WERI-Rb-1 (cell line): ENCODE measurements around the gene THNSL1.

Experiments
- DNase-seq: peaks from one replicate; pipeline ENCODE4 v3.0.0-alpha.2; 2020
- H3K27ac ChIP-seq: fragments of 250-450 bp; sonication (Bioruptor Pico); 2 replicates; pipeline ENCODE4 v1.5.1; 2020; ENCODE audit warnings: mild to moderate bottlenecking, moderate library complexity
- H3K27me3 ChIP-seq: fragments of 250-450 bp; sonication (Bioruptor Pico); 2 replicates; pipeline ENCODE4 v1.5.1; 2021; ENCODE audit warnings: mild to moderate bottlenecking, low read depth, moderate library complexity; ENCODE audit not compliant: insufficient read depth, severe bottlenecking
- H3K36me3 ChIP-seq: fragments of 250-450 bp; sonication (Bioruptor Pico); 2 replicates; pipeline ENCODE4 v1.5.1; 2020; ENCODE audit warnings: mild to moderate bottlenecking, moderate library complexity
- H3K4me3 ChIP-seq: 2 replicates; pipeline ENCODE4 v1.5.1; 2011; ENCODE audit warnings: low read depth, mild to moderate bottlenecking, control low read depth, low read length
- H3K9me3 ChIP-seq: fragments of 250-450 bp; sonication (Bioruptor Pico); 2 replicates; pipeline ENCODE4 v1.5.1; 2021; ENCODE audit warnings: mild to moderate bottlenecking, moderate library complexity; ENCODE audit not compliant: severe bottlenecking
- TF ChIP-seq, protein P1 (sequence below): IDR thresholded peaks from 2 replicates; pipeline ENCODE4 v1.5.1; 2011; ENCODE audit warnings: low read depth, mild to moderate bottlenecking, control low read depth, inconsistent platforms, low read length

Gene THNSL1

DNA sequence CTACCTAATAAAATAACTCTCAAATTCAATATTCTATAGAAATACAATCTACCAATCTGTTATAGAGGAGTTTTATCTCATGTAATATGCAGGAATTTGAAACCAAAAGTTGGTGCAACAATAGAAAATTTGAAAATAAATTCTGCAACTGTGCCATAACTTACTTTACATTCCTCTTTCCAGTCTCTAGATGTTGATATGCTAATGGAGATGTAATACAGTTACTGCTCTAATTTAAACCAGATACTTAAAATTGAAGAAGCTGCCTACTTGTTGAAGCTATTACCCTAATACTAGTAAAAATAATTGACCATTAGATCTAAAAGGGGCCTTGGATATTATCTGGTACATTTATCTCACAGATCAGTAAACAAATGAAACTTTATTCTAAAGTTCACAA is 1.8 kb upstream of the THNSL1 start:
- TF ChIP-seq, protein P1, sequence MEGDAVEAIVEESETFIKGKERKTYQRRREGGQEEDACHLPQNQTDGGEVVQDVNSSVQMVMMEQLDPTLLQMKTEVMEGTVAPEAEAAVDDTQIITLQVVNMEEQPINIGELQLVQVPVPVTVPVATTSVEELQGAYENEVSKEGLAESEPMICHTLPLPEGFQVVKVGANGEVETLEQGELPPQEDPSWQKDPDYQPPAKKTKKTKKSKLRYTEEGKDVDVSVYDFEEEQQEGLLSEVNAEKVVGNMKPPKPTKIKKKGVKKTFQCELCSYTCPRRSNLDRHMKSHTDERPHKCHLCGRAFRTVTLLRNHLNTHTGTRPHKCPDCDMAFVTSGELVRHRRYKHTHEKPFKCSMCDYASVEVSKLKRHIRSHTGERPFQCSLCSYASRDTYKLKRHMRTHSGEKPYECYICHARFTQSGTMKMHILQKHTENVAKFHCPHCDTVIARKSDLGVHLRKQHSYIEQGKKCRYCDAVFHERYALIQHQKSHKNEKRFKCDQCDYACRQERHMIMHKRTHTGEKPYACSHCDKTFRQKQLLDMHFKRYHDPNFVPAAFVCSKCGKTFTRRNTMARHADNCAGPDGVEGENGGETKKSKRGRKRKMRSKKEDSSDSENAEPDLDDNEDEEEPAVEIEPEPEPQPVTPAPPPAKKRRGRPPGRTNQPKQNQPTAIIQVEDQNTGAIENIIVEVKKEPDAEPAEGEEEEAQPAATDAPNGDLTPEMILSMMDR = no peak
- DNase-seq = no peak
- Histone ChIP-seq H3K27ac (no peak overlapping the region), H3K27me3 (no peaks in the 10 kb centered on the region), H3K36me3 (no peaks in the 10 kb centered on the region), H3K9me3 (no peaks in the 10 kb centered on the region), H3K4me3 (no peak overlapping the region)

DNA sequence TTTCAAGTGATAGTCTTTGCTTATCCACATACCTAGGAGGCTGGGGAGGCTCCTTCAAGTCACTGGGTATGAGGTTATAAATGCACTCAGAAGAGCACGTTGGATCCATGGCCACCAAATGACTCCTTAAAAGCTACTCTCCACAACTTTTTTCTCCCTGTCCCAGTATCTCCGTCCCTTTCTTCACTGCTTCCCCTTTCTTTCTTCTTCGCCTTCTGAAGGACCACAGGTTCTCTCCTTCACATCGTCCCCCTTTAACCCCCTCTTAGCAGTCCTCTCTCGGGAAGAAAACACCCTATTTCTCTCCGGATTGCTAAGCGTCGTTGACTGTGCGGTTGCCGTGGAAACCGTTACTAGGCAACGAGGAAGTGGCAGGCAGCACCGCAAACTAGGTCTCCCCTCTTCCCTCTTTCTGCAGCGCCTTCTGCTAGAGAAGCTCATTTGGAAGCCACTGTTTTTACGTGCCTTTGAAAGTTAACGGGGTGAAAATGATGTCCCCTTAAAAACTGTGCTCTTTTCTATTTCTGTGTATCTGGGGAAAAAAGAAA is 510 bp upstream of the THNSL1 start, which contains the start of gene ENKUR:
Gene ENKUR (minus strand): TSS at position 331 of the 548 bp plus-strand sequence. CDS start 222 bp downstream, at position 109.
- H3K27me3 ChIP-seq = no peaks in the 10 kb centered on the region
- TF ChIP-seq, protein P1 = no peak
- no peaks in the 10 kb centered on the region for H3K9me3 ChIP-seq
- H3K36me3 ChIP-seq = no peaks in the 10 kb centered on the region
- H3K4me3 ChIP-seq = peak within 1 kb of the TSS; percentile 74
- peak within 1 kb of the TSS; percentile 93 for H3K27ac ChIP-seq
- DNase-seq = peak; percentile 83

DNA sequence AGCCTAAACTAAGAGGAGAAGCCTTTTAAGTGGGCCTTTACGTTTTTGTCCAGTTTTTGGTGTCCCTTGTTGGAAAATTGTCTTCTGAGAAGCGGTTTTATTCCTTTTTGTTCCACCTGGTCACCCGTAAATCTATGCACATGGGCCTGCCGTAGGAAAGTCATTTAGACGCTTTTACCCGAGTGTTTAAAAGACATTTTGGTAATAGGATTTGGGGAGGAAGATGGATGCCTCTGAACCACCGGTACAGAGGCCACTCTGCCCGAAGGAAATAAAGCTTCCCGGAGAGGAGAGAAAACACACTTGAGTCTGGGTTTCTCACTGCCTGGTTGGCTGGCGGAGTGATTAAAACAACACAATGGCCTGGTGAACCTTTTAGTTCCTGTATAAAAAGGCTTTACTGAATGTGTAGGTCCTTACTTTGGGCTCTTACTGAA is 760 bp downstream of the THNSL1 start:
- Histone ChIP-seq H3K27ac (peak overlapping the region; percentile 93), H3K27me3 (no peaks in the 10 kb centered on the region), H3K36me3 (no peaks in the 10 kb centered on the region), H3K9me3 (no peaks in the 10 kb centered on the region), H3K4me3 (peak overlapping the region; percentile 74)
- TF ChIP-seq, protein P1 = no peak
- peak; percentile 4 for DNase-seq

DNA sequence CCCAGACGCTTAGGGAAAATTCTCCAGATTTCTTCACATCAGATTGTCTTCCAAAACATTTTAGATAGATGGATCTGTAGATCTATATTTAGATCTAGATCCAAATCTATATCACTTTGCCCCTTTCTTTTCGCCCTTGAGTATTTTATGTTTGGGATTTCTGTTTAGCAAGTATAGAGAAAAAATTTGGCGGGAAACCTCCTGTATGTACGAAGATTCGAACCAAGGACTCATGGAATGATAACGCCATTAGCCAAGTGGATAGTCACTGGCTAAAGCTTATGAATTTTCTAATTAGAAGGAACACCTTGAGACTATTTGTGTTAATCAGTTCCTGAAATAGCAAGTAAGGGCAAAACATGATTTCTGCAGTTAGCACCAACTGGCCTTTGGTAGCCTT is 1.2 kb downstream of the THNSL1 start:
- Histone ChIP-seq H3K27me3 (no peaks in the 10 kb centered on the region), H3K4me3 (peak overlapping the region; percentile 74), H3K27ac (peak overlapping the region; percentile 93), H3K9me3 (no peaks in the 10 kb centered on the region), H3K36me3 (no peaks in the 10 kb centered on the region)
- no peak for DNase-seq
- TF ChIP-seq, protein P1 = no peak

DNA sequence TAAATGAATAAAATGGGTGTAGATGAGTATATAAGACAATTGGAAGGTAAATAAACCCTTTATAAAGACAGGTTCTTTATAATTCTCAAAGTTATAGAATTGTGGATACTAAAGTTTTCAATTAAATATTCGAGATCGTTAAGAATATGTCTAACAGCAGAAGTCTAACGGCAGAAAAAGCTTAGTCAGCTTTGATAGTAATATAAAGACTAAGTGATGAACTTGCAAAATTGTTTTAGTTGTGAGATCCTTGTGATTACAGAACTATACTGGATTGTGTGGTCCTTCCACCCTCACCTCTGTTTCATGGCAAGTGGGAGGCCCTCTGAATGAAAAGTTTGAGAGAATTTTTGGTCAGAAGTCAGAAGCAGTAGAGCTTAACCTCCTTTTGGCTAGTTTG is 2.3 kb downstream of the THNSL1 start:
- DNase-seq = no peak
- Histone ChIP-seq H3K27me3 (no peaks in the 10 kb centered on the region), H3K36me3 (no peaks in the 10 kb centered on the region), H3K9me3 (no peaks in the 10 kb centered on the region), H3K27ac (no peak overlapping the region), H3K4me3 (no peak overlapping the region)
- TF ChIP-seq, protein P1 = no peak

DNA sequence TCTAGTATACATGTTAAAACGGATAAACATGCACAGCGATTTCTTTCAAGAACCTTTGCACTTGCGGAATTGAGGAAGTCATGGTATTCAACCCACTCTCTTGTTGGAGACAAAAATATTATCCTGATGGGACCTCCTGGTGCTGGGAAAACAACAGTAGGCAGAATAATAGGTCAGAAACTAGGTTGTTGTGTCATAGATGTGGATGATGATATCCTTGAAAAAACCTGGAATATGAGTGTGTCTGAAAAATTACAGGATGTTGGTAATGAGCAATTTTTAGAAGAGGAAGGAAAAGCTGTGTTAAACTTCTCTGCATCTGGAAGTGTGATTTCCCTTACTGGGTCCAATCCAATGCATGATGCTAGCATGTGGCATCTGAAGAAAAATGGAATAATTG is 6.9 kb downstream of the THNSL1 start:
- DNase-seq = no peak
- no peaks in the 10 kb centered on the region for H3K36me3 ChIP-seq
- H3K4me3 ChIP-seq = no peak overlapping the region
- TF ChIP-seq, protein P1 = no peak
- H3K27me3 ChIP-seq = no peaks in the 10 kb centered on the region
- no peaks in the 10 kb centered on the region for H3K9me3 ChIP-seq
- no peak overlapping the region for H3K27ac ChIP-seq
